HL-60 (cell line): ENCODE results near the gene DNPH1.

Experiments
- GABPA ChIP-seq: IDR thresholded peaks from 2 replicates; pipeline ENCODE4 v1.6.1; 2012; ENCODE audit warnings: low read depth
- POLR2AphosphoS5 ChIP-seq: IDR thresholded peaks from 2 replicates; pipeline ENCODE4 v1.6.1; 2012; ENCODE audit warnings: low read depth
- TF ChIP-seq, protein P1 (sequence below): IDR thresholded peaks from 2 replicates; pipeline ENCODE4 v1.6.1; 2012; ENCODE audit warnings: low read depth; ENCODE audit not compliant: insufficient replicate concordance
- TF ChIP-seq, protein P2 (sequence below): IDR thresholded peaks from one replicate; pipeline ENCODE4 v1.5.1; 2011; ENCODE audit warnings: low read length, control low read depth, inconsistent platforms; ENCODE audit not compliant: insufficient read depth

DNA sequence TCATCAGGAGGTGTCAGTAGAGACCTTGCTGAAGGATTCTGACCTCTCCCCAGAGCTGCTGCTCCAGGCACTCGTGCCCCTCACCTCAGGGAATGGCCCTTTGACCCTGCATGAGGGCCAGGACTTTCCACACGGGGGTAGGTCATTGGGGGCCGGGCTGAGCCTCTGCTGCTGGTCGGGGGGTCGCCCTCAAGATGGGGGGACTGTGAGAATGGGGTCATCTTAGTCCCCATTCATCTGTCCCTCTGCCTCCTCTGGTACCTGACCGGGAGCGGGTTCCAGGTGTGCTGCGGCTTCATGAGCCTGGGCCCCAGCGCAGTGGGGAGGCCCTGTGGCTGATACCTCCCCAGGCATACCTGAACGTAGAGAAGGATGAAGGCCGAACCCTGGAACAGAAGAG, 15.8 kb downstream of the DNPH1 start:
- TF ChIP-seq, protein P1, sequence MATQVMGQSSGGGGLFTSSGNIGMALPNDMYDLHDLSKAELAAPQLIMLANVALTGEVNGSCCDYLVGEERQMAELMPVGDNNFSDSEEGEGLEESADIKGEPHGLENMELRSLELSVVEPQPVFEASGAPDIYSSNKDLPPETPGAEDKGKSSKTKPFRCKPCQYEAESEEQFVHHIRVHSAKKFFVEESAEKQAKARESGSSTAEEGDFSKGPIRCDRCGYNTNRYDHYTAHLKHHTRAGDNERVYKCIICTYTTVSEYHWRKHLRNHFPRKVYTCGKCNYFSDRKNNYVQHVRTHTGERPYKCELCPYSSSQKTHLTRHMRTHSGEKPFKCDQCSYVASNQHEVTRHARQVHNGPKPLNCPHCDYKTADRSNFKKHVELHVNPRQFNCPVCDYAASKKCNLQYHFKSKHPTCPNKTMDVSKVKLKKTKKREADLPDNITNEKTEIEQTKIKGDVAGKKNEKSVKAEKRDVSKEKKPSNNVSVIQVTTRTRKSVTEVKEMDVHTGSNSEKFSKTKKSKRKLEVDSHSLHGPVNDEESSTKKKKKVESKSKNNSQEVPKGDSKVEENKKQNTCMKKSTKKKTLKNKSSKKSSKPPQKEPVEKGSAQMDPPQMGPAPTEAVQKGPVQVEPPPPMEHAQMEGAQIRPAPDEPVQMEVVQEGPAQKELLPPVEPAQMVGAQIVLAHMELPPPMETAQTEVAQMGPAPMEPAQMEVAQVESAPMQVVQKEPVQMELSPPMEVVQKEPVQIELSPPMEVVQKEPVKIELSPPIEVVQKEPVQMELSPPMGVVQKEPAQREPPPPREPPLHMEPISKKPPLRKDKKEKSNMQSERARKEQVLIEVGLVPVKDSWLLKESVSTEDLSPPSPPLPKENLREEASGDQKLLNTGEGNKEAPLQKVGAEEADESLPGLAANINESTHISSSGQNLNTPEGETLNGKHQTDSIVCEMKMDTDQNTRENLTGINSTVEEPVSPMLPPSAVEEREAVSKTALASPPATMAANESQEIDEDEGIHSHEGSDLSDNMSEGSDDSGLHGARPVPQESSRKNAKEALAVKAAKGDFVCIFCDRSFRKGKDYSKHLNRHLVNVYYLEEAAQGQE: no peak
- TF ChIP-seq POLR2AphosphoS5 (no peak), GABPA (no peak)
- TF ChIP-seq, protein P2, sequence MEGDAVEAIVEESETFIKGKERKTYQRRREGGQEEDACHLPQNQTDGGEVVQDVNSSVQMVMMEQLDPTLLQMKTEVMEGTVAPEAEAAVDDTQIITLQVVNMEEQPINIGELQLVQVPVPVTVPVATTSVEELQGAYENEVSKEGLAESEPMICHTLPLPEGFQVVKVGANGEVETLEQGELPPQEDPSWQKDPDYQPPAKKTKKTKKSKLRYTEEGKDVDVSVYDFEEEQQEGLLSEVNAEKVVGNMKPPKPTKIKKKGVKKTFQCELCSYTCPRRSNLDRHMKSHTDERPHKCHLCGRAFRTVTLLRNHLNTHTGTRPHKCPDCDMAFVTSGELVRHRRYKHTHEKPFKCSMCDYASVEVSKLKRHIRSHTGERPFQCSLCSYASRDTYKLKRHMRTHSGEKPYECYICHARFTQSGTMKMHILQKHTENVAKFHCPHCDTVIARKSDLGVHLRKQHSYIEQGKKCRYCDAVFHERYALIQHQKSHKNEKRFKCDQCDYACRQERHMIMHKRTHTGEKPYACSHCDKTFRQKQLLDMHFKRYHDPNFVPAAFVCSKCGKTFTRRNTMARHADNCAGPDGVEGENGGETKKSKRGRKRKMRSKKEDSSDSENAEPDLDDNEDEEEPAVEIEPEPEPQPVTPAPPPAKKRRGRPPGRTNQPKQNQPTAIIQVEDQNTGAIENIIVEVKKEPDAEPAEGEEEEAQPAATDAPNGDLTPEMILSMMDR: no peak
